ACHN (cell line): ENCODE data around the gene TCN1.
"Not testable (repeated sequence)": the region's sequence is repeated elsewhere in the genome, so short reads cannot be mapped to it uniquely, and the experiment has no call there.

Source experiments
- DNase-seq: peaks from one replicate; pipeline ENCODE4 v3.0.0-alpha.2; 2015
- in situ Hi-C: cut with HindIII; loops from 2 replicates; pipeline ENCODE4 v1.10.0; 2017; ENCODE audit warnings: low sequenced_read_pairs, low pct_ligation_motif_present, low pct_unique_long_range_greater_than_20kb

The TCN1 gene

DNA sequence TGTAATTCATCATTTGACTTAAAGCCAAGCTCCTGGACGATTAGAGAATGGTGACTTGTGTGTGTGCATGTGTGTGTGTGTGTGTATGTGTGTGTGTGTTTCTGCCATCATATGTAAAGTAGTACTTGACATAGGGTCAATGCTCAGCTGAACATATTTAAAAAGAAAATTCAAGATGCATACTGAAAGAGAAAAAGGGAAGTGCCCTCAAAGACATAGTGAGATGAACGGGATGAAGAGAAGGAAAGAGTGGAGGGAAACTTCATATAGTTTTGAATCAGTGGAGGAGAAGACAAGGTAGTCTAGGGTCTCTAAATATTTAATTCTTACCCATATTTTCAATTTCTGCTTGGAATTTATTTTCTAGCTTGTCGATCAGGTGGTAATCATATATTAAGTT, 4.0 kb downstream of the TCN1 start:
- in situ Hi-C loops, result no loop called here
- no peak for DNase-seq

DNA sequence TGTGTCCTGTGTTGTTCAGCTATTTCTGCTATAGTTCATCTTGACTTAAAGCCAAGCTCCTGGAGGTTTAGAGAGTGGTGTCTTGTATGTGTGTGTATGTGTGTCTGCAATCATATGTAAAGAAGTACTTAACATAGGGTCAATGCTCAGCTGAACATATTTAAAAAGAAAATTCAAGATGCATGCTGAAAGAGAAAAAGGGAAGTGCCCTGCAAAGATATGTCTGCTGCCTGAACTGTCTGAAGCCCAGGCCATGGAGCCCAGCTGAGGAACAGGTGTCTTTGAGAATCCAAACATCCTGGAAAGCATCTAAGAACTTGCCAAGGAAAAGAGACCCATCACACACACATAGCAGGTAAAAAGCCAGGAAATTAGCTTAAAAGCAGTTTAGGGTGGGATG, 6.6 kb downstream of the TCN1 start:
- DNase-seq, result no peak
- in situ Hi-C loops, result no loop called here

DNA sequence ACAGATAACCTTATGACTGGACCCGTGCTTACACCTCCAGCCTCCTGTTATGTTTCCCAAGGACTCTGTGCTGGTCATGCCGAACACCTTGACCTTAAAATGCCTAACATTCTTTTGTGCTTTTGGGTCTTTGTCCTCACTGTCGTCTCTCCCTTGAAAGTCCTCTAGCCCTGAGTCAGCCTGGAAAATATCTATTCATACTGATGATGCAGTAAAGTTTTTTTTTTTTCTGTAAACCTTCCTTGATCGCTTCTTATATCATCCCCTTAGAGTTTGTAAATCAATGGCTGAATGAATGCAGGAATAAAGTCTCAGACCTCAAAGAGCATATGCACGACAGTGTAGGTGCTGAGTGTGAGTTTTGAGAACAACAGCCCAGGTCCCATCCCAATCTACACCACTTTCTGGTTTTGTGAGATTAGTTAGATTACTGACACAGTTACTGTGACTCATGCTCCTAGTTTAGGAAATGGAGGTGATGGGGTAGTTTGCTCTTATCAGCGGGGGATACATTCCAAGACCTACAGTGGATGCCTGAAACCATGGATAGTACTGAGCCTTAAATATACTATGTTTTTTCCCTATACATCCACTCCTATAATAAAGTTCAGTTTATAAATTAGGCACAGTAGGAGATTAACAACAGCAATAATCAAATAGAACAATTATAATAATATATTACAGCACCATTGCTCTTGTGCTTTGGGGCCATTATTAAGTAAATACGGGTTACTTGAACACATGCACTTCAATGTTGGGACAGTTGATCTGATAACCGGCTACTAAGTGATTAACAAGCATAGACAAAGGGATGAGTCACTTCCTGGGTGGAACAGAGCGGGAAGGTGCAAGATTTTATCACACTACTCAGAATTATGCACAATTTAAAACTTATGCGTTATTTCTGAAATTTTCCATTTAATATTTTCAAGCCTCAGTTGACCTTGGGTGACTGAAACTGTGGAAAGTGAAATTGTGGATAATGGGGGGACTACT, 8.6 kb downstream of the TCN1 start:
- no peak for DNase-seq
- in situ Hi-C loops, result no loop called here

DNA sequence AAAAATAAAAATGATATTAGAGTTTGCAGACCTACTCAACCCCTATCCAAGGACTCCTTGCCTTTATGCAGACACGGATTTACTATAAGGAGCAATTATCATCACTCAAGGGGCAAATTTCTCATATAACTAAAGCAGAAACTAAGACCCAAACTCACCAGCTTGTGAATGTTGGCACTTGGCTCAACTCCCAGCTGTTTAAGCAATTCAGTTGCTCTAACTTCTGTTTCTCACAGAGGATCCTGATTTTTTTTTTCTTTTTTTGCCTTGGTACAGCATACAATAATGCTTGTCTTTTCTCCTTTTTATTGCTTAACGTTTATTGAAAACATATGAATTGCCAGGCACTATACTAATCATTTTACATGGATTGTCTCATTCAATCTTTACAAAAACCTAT, 11.4 kb downstream of the TCN1 start:
- in situ Hi-C loops, result no loop called here

DNA sequence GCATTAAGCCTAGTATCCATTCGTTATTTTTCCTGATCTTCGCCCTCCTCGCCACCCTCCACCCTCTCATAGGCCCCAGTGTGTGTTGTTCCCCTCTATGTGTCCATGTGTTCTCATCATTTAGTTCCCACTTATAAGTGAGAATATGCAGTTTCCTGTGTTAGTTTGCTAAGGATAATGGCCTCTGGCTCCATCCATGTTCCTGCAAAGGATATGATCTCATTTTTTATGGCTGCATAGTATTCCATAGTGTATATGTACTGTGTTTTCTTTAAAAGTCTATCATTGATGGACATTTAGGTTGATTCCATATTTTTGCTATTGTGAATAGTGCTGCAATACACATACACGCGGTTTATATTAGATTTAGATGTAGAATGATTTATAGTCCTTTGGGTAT, 14.9 kb downstream of the TCN1 start:
- in situ Hi-C loops, DNase-seq: not testable (repeated sequence)

More for the DNA sequence above, 11.4 kb downstream of the TCN1 start:
- DNase-seq, result no peak

DNA sequence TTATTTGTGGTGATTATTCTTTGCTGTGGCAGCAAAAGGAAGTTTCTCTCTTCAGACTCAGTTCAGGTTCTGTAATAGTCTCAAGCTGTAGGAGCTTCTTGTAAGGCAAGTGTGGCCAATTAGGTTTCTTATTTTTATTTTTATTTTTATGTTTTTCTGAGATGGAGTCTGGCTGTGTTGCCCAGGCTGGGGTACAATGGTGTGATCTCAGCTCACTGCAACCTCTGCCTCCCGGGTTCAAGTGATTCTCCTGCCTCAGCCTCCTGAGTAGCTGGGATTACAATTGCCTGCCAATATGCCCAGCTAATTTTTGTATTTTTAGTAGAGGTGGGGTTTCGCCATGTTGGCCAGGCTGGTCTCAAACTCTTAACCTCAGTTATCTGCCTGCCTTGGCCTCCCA, 16.7 kb downstream of the TCN1 start:
- in situ Hi-C loops, DNase-seq: not testable (repeated sequence)

DNA sequence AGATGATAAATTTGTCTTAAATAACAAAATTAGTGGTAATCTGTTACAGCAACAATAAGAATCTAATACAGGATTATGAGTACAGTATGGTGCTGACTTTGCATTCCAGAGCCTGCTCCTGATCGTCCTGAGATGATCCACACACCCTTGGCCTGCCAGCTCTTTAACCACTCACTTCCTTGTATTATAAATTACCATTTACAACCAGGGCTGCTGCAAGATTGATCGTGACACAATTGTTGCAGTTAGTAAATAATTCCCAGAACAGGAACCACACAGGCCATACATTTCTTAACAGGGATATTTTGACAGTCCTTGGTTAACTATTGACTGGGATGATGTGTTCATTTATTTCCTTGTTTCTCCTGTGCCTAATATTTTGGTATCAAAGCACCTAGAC, 17.2 kb downstream of the TCN1 start:
- in situ Hi-C loops, result no loop called here
- DNase-seq, result peak; percentile 58

DNA sequence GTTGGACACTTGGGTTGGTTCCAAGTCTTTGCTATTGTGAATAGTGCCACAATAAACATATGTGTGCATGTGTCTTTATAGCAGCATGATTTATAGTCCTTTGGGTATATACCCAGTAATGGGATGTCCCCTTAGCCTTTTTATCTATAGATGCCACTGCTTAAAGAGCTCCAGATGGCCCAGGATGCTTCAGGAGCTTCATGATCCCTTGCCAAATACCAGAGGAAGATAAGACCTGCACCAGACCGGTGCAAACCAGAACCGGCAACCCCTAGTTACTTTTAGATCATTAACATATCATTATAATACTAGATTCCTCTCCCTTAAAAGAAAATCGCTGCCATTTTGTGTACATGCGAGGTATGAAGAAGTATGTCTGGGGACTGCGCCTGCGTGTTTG, 17.8 kb downstream of the TCN1 start:
- DNase-seq, in situ Hi-C loops: not testable (repeated sequence)

DNA sequence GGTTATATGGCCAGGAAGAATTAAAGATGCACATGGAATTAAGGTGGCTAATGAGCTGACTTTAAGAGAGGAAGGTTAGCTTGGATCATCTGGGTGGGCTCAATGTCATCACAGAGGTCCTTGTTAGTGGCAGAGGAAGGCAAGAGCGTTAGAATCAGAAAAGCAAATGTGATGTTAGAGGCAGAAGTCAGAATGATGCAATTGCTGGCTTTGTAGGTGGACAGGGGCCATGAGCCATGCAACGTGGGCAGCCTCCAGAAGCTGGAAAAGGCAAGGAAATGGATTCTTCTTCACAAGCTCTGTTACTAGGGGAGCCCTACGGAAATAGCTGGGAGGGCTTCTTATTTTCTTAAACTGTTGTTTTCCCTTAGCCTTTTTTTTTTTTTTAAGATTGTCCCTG, 18.7 kb downstream of the TCN1 start:
- in situ Hi-C loops, result no loop called here
- DNase-seq, result no peak

DNA sequence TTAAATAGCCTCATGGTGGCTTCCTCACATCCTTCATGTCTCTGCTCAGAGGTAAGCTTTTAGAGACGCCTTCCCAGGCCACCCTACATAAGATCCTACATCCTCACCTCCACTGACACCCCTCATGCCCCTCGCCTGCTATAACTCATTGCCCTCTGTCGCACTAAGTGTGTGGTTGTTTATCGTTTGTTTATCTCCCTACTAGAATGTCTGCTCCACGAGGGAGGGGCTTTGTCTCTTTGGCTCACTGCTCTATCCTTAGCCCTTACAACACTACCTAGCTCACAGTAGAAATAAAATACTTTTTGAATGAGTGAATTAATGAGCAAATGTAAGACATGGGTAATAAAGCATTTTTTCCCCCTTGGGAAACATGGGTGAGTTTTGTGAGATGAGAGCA, 19.7 kb downstream of the TCN1 start:
- in situ Hi-C loops, result no loop called here
- DNase-seq, result no peak

DNA sequence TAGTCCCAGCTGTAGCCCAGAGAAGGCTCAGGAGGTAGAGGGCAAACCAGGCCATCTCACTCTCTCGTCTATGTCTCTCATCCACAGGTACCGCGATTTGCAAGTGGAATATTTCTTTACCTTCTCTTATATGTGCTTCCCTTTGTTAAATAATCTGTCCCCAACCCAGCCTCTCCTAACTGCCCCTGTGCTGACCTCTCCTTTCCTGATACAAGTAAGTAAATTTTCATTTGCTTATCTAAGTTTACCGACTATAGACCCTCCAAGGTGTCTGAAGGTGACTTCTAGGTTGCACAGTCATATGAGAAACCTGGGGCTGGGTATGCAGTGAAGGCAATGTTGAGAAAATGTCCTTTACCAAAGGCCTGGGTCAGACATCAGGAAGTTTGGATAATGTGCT, 20.9 kb downstream of the TCN1 start, which contains the start of gene CBLIF:
TSS of gene CBLIF (minus strand) at position 101 of the 400 bp plus-strand sequence. CDS start at position 55, 46 bp downstream.
- in situ Hi-C loops, result no loop called here
- DNase-seq, result no peak

DNA sequence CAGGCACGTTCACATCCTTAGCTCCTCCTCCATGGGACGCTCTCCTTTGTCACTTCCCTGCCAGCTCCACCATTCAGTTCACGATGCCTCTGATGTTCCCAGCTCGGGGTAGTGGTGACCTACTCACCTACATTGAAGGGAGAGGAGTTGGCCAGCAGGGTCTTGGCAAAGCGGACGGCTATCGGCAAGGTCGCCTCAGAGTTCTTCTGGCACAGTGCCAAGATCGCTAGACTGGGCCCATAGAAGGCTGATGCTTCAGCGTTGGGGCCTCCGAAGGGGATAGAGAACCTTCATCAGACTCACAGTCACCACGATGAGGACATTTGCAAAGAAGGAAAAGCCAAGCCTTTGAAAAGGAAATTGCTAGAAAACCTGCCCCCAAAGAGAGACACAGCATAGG, 24.0 kb downstream of the TCN1 start:
- in situ Hi-C loops, result no loop called here

DNA sequence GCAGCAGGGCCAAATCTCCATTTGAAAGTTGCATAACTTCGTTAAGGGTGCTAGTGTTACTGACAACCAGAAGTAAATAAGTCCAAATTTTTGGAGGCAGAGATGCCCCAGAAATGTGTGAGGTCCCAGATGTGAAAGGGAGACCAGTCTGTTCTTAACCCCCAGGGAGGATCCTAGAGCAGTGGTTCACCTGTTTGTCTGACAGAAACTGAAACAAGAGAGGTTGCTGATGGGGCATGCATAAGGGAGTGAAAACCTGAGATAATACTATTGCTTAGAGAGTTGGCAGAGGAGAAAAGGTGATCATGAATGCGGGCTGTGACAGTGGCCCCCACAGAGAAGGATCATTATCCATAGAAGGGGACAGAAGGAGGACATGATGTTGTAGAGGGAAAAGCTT, 24.8 kb downstream of the TCN1 start:
- in situ Hi-C loops, result no loop called here
- DNase-seq, result no peak

More for the DNA sequence above, 24.0 kb downstream of the TCN1 start:
- no peak for DNase-seq

DNA sequence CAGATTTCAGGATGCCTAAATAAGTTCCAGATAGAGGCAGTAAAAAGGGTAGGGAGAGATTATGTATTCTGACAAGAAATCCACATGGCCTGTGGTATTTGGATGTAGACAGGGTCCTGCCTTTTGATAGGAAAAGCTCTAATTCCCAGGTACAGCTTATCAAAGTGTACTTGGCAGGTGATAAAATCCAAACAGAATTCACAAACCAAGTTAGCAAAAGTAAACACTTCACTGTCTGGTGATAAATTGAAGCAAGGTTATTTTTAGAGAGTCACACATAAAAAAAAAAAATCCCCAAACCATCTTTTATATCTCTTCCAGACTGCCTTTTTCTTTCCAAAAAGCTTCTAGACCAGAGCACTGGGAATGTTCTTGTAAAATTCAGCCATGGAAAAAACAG, 26.7 kb downstream of the TCN1 start:
- DNase-seq, result no peak
- in situ Hi-C loops, result no loop called here

DNA sequence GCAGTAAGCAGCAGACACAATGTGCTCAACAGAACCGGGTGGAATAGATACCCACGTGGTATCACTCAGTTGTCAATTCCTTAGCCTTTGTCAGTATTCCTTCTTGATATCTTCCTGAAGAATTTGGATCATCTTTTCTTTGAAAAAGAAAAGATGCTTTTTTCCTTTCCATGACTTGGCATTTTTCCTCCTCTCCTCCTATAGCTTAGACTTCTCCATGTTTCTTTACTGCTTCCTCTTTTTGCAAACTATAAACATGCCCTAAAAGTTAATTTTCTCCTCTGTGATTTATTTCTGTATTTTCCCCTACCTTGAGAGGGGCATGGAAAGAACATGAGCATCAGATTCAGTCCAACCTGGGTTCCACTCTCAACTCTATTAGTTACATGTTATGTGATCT, 32.7 kb downstream of the TCN1 start:
- in situ Hi-C loops, result no loop called here
- DNase-seq, result no peak

DNA sequence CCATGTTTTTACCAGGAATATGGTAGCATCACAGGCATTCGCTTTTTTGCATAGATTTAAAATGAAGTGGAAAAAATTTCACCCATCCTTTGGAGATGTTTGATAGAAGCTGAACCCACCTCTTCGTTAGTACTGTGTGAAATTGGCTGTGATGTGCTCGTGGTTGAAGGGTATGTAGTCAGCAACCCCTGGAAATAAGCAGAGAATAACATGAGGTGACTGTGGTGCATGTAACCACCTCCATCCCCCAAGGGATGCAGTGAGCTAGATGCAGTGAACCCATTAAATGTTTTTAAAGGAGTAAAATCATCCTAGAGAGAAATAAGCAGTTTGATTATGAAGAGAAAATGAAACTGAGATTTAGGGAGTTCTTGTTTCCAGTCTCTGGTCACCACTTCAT, 36.9 kb downstream of the TCN1 start:
- in situ Hi-C loops, result no loop called here
- DNase-seq, result no peak

DNA sequence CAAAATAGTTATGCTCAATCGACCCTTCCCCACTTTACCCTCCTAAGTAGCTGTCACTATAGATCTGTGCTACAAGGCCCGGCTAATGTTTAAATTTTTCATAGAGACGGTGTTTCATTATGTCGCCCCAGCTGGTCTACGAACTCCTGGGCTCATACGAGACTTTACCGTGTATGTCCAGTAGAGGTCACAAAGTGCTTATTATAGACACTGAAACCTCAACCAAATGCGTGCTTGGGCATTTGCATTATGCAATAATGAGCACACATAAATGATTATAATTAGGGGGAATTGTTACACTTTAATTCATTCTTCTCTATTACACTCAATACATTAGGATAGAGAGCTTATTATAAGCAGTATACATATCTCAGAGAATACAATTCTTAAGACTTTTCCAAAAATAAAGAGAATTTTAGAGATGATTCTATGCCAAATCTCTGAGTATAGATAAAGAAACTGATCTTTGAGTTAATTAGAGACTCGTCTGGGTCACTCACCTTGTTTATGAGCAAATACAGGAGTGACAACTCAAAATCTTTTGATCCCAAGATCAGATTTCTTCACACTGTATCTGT, 43.2 kb downstream of the TCN1 start:
- in situ Hi-C loops, result no loop called here
- DNase-seq, result peak; percentile 69

DNA sequence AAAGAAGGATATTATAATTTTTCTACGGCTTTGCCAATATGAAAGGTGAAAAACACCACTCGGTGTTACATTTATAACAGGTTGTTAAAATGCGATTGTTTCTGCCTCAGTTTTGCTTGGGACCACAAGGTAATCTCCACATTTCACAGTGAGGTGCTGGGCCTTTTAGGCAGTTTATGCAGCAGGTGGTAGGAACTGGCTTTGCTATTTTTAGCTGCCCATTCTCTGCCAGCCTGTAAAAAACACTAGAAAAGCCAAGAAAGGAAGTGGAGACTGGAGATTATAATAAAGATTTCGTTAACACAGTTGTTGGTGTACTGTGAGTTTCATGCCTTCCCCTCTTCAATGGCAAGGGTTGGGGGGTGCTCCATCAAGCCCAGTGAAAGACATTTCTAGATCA, 47.7 kb downstream of the TCN1 start:
- in situ Hi-C loops, result no loop called here
- DNase-seq, result no peak

DNA sequence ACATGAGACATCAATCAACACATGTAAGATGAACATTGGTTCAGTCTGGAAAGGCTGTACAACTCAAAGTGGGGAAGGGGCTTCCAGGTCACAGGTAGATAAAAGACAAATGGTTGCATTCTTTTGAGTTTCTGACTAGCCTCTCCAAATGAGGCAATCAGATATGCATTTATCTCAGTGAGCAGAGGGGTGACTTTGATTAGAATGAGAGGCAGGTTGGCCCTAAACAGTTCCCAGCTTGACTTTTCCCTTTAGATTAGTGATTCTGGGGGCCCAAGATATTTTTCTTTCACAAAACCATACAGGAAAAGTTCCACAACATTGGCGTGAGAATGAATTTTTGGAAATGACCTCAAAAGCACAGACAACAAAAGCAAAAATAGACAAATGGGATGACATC, 49.9 kb downstream of the TCN1 start:
- in situ Hi-C loops, DNase-seq: not testable (repeated sequence)

DNA sequence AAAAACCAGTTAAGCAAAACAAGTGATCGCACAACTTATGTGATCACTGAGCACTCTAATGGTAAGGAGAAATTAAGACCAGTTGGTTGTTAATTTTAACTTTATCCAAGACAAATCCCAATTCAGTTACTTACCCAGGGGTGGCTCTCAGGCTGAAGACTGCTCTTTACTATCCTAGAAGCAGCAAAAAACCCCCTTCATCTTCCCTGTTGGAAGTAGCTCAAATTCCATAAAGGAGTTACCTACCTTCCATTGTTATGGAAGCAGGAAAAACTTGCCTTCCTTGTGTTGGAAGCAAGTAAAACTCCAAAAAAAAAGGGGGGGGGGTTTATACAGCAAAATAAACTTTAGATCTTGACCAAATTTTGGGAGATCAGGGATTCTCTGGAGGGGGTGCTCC, 50.5 kb downstream of the TCN1 start:
- in situ Hi-C loops, result no loop called here
- DNase-seq, result no peak
